ENCODE measurements around the gene ITGA11.

The ITGA11 gene

DNA sequence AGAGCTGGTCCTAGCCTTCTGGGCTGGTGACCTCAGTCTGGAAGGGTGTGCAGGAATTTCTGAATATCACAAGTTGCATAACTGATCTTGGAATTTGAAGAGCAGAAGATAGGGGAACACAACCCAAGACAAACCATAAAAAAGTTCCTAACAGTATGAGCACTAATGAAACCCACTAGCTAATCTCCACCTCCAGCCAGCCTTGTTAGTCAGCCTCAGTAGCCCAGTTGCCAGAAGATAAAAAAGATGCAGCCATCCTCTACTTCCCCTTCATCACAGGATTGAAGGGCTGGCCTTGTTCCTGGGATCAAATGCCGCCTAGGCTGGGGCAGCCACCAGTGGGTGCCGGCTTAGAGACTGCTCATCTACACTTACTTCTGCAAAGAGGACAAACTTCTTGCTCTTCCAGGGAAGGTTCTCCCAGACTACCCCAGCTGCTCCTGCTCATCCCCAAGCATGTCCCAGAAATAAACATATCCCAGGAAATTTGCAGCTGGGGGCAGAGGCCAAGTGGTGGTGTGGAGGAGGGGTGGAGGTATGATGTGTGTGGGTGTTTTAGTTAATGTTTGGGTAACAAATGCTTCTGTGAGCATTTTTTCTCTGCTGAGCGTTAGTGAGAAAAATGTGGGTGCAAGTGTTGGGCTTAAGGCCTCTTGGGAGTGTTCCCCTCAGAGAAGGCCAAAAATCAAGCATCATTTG lies 9.2 kb upstream of the ITGA11 start:
- DNase-seq (ENCODE audit: low read depth) = no peak
- no peak overlapping the region for H3K4me3 ChIP-seq (ENCODE audit: low read depth, low read length)
- TF ChIP-seq CTCF (IDR thresholded peaks at IDR 0.05; ENCODE audit: low read depth, low read length, missing control alignments) = no peak

DNA sequence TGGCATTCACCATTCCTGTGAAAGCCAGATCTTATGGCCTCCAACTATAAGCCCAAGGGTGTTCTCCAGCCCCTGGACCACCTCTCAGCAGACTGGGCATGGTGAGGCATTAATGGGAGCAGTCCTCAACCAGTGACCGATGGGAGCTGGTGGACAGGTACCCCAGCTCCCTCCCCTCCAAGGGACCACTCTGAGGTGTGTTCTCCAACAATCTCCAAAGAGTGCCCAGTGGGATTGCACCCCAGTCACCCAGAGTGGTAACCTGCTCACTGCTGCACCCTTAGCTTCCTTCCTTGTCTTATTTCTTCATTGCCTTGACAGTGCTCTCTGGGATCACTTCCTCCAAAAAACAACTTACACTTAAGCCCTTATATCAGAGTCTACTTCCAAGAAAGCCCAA lies 8.2 kb upstream of the ITGA11 start:
- no peak for DNase-seq (ENCODE audit: low read depth)
- H3K4me3 ChIP-seq (ENCODE audit: low read depth, low read length) = no peak overlapping the region
- TF ChIP-seq CTCF (IDR thresholded peaks at IDR 0.05; ENCODE audit: low read depth, low read length, missing control alignments) = no peak

GRCh38 chr15:68439506-68439905 lies 7.5 kb upstream of the ITGA11 start:
- no peak for DNase-seq (ENCODE audit: low read depth)
- no peak for TF ChIP-seq CTCF (IDR thresholded peaks at IDR 0.05; ENCODE audit: low read depth, low read length, missing control alignments)
- H3K4me3 ChIP-seq (ENCODE audit: low read depth, low read length) = no peak overlapping the region

DNA sequence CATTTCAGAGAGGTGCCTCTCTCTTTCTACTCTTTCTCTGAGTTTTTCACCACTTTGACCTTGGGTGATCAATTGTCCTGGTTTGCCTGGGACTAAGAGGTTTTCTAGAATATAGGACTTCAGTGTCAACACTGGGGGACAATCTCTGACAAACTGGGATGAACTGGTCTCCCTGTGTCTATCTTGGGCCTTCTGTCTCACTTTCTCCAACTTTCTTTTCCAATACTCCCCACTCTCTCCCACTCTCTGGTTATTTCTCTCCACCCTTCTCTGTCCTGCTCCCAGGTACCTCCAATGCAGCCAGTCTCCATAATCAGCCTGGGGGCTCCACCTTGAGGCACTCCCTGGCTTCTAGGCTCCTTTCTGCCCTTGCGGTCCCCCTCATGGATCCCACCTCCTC lies 4.7 kb upstream of the ITGA11 start:
- TF ChIP-seq CTCF (IDR thresholded peaks at IDR 0.05; ENCODE audit: low read depth, low read length, missing control alignments) = no peak
- no peak for DNase-seq (ENCODE audit: low read depth)
- no peak overlapping the region for H3K4me3 ChIP-seq (ENCODE audit: low read depth, low read length)

GRCh38 chr15:68435966-68436365 lies 4.0 kb upstream of the ITGA11 start:
- no peak for TF ChIP-seq CTCF (IDR thresholded peaks at IDR 0.05; ENCODE audit: low read depth, low read length, missing control alignments)
- no peak overlapping the region for H3K4me3 ChIP-seq (ENCODE audit: low read depth, low read length)
- no peak for DNase-seq (ENCODE audit: low read depth)

DNA sequence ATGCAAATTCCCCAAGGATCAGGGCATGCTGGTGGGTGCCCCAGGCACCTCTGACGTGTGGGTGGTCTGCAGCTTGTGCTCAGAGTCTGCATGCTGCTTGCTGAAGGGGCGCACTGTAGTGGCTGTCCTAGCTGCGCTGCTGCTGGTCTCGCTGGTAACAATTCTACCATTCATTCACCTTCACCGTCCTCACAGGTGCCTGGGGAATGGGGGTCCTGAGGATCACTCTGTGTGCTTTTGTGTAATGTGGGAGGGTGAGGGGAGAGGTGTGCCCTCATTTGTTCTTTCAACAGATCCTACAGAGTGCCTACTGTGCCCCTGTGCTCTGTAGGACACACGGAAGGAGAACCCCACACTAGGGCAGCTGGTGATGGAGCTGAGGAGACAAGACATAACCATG lies 2.1 kb upstream of the ITGA11 start:
- H3K4me3 ChIP-seq (ENCODE audit: low read depth, low read length) = no peak overlapping the region
- DNase-seq (ENCODE audit: low read depth) = no peak
- no peak for TF ChIP-seq CTCF (IDR thresholded peaks at IDR 0.05; ENCODE audit: low read depth, low read length, missing control alignments)

GRCh38 chr15:68433551-68433950 lies 1.6 kb upstream of the ITGA11 start:
- no peak overlapping the region for H3K4me3 ChIP-seq (ENCODE audit: low read depth, low read length)
- DNase-seq (ENCODE audit: low read depth) = no peak
- no peak for TF ChIP-seq CTCF (IDR thresholded peaks at IDR 0.05; ENCODE audit: low read depth, low read length, missing control alignments)

Data from GM12864 (cell line).